ENCODE results near the gene SNX25.
A peak's percentile ranks its signal among the peaks of the same experiment; 100 is the strongest.
"Not testable (repeated sequence)": the region's sequence is repeated elsewhere in the genome, so short reads cannot be mapped to it uniquely, and the experiment has no call there.

SNX25 gene

GRCh38 chr4:185323606-185324005 is 114.2 kb downstream of the SNX25 start:
- no peak overlapping the region for H3K4me3 ChIP-seq (ENCODE audit: low read depth, low read length)
- no peak for DNase-seq (ENCODE audit: low read depth)
- no peak for TF ChIP-seq CTCF (IDR thresholded peaks at IDR 0.05; ENCODE audit: control insufficient read depth, extremely low read depth, insufficient read depth)

- H3K4me3 ChIP-seq (ENCODE audit: low read depth, low read length); DNase-seq (ENCODE audit: low read depth): not testable (repeated sequence)
Observed at GRCh38 chr4:185324361-185324760, 115.0 kb downstream of the SNX25 start.

- H3K4me3 ChIP-seq (ENCODE audit: low read depth, low read length): not testable (repeated sequence)
- peak; percentile 86 for DNase-seq (ENCODE audit: low read depth)
Observed at GRCh38 chr4:185325721-185326120, 116.3 kb downstream of the SNX25 start.

GRCh38 chr4:185328586-185328985 is 119.2 kb downstream of the SNX25 start:
- no peak overlapping the region for H3K4me3 ChIP-seq (ENCODE audit: low read depth, low read length)
- DNase-seq (ENCODE audit: low read depth): no peak
- TF ChIP-seq CTCF (IDR thresholded peaks at IDR 0.05; ENCODE audit: control insufficient read depth, extremely low read depth, insufficient read depth): no peak

GRCh38 chr4:185329879-185330510 is 120.6 kb downstream of the SNX25 start:
- not testable (repeated sequence) for DNase-seq (ENCODE audit: low read depth)

GRCh38 chr4:185332575-185333464 is 123.4 kb downstream of the SNX25 start:
- DNase-seq (ENCODE audit: low read depth): no peak
- no peak overlapping the region for H3K4me3 ChIP-seq (ENCODE audit: low read depth, low read length)
- no peak for TF ChIP-seq CTCF (IDR thresholded peaks at IDR 0.05; ENCODE audit: control insufficient read depth, extremely low read depth, insufficient read depth)

More at GRCh38 chr4:185329879-185330510, 120.6 kb downstream of the SNX25 start:
- not testable (repeated sequence) for H3K4me3 ChIP-seq (ENCODE audit: low read depth, low read length)

GRCh38 chr4:185334326-185334725 is 124.9 kb downstream of the SNX25 start:
- no peak overlapping the region for H3K4me3 ChIP-seq (ENCODE audit: low read depth, low read length)
- TF ChIP-seq CTCF (IDR thresholded peaks at IDR 0.05; ENCODE audit: control insufficient read depth, extremely low read depth, insufficient read depth): no peak
- DNase-seq (ENCODE audit: low read depth): no peak

GRCh38 chr4:185335579-185335978 is 126.2 kb downstream of the SNX25 start:
- no peak for TF ChIP-seq CTCF (IDR thresholded peaks at IDR 0.05; ENCODE audit: control insufficient read depth, extremely low read depth, insufficient read depth)
- no peak for DNase-seq (ENCODE audit: low read depth)
- no peak overlapping the region for H3K4me3 ChIP-seq (ENCODE audit: low read depth, low read length)
